T-helper 9 cell (primary cell): Measurements from ENCODE around the gene COL15A1.

Experiments used
- DNase-seq: peaks from one replicate; pipeline ENCODE4 v3.0.0-alpha.2; 2020

COL15A1 gene

DNA sequence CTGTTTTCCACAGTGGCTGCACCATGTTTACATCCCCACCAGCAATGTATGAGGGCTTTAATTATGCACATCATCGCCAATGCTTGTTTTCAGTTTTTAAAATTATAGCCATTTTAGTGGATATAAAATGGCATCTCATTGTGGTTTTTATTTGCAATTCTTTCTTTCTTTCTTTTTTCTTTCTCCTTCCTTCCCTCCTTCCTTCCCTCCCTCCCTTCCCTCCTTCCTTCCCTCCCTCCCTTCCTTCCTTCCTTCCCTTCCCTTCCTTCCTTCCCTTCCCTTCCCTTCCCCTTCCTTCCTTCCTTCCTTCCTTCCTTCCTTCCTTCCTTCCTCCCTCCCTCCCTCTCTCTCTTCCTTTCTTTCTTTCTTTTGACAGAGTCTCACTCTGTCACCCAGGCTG, 6.6 kb downstream of the COL15A1 start:
- no peak for DNase-seq

- DNase-seq, result no peak
These were observed 8.3 kb downstream of the COL15A1 start for GRCh38 chr9:98951967-98952366.

GRCh38 chr9:98953581-98954243, 10.0 kb downstream of the COL15A1 start:
- no peak for DNase-seq

DNA sequence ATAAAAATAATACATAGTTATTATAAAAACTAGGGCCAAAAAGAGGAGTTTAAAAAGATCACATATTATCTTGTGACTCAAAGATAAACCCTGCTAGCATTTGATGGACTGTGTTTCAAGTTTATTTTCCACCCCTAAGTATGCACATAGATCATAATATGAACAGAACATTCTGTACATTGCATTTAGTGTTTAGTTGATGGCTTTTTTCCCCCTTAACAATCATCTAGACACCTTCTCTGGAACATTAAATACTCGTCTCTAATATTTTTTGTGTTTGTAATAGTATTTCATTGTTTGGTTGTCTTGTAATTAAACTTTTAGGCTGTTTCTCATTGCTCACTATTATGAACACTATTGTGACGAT, 10.5 kb downstream of the COL15A1 start:
- no peak for DNase-seq

- DNase-seq, result no peak
These were observed 11.6 kb downstream of the COL15A1 start for GRCh38 chr9:98955259-98955658.

- DNase-seq, result no peak
These were observed 14.1 kb downstream of the COL15A1 start for GRCh38 chr9:98957826-98958225.

- no peak for DNase-seq
These were observed 14.7 kb downstream of the COL15A1 start for GRCh38 chr9:98958271-98958984.

GRCh38 chr9:98960409-98960808, 16.7 kb downstream of the COL15A1 start:
- no peak for DNase-seq

- DNase-seq, result no peak
These were observed 17.9 kb downstream of the COL15A1 start for GRCh38 chr9:98961513-98962180.

- DNase-seq, result no peak
These were observed 18.5 kb downstream of the COL15A1 start for GRCh38 chr9:98962181-98962560.

DNA sequence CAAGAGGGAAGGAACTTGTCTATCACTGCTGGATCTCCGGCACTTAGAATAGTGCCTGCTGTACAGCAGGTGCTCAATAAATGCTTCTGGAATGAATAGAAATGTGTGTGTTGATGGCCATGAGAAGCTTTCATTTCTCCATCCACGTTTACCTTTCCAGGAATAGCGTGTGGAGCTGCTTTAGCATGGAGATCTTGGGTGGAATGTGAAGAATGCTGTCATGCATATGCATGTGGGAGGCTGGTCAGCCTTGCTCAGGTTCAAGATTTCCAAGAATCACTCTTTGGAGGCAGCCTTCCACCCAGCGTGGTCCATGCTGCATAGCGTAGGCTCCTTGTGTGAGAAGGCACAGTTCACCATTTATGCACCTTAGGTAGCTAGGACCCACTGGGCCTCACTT, 19.2 kb downstream of the COL15A1 start:
- DNase-seq, result no peak

- no peak for DNase-seq
These were observed 20.5 kb downstream of the COL15A1 start for GRCh38 chr9:98964201-98964600.

GRCh38 chr9:98964911-98965336, 21.2 kb downstream of the COL15A1 start:
- no peak for DNase-seq

DNA sequence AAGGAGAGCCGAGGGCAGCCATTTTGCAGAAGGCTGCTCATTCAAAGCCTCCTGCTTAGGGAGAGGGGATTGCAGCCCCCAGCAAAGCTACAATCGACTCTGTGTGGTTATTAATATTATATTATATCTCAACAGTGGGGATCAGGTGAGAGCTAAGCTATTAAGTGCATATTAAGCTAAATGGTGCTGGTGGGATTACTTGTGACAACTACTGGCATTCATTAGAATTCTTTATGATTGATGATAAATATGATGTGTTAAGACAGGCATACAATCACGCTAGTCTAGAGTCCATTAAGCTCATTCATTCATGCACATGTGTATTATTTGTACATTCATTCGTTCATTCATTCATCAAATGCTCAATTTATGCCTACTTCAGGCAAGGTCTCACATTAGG, 23.0 kb downstream of the COL15A1 start:
- no peak for DNase-seq

GRCh38 chr9:98967257-98967656, 23.6 kb downstream of the COL15A1 start:
- DNase-seq, result no peak

DNA sequence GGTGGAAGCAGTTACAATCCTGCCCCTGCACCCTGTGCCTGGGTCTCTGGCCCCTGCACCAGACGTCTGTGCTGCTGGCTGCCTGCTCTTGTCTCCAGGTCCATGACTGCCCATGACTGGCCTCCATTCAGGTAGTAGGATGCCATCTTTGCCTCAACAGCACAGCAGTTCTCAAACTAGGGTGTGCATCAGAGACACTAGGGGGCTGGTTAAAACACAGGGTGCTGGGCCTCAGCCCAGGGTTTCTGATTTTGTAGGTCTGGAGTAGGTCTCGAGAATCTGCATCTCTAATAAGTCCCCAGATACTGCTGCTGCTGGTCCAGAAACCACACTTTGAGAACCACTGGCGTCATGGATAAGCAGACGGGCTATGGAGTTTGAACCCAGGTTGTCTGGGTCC, 24.0 kb downstream of the COL15A1 start:
- DNase-seq, result no peak

DNA sequence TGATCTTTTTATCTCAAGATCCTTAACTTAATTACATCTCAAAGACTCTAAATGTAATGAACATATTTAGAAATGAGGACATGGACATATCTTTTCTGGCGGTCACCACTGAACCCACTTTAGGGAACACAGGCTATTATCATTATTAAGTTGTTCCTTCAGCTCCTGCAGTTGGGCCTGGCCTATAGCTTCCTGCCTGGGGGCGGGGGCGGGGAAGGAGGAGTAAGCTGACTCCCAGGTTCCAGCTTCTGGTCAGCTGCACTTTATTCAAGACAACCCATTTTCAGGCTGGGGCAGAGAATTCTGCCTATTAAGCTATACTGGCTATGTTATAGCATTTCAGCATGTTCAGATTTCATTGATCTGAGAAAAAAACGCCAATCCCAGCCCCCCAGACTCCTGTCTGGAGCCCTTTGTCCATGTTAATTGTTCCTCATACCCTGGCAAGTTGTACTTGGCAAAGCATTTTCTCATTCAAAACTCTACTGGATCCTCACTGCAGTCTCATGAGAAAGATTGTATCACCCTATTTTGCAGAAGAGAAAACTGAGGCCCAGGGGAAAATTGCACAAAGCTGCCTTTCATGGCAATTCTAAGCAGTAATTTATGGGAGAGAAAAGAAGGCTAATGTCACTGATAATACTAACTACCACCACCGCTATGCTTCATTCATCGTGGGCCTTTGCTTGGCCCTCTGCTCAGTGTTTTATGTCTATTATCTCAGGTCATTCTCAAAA, 25.1 kb downstream of the COL15A1 start:
- DNase-seq, result no peak

DNA sequence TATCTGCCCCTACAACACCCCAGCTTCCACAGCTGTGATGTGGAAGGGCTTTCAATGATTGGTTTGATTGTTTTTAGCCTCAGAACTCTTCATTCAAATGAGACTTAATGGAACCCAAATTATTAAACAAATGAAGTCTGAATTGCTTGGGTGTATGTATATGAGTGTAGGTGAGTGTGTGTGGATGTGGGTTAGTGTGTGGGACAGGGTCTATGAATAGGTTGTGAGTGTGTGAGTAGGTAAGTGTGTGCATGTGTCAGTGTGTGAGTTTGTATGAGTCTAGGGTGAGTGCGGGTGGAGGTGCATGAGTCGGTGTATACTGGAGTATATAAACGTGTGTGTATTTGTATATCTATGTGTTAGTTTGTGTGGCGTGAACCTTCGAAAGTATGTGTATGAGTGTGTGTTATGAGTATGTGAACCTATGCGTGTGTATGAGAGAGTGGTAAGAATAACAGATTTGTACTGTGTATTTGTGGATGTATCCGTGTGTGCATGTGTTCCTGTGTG, 26.9 kb downstream of the COL15A1 start:
- no peak for DNase-seq

DNA sequence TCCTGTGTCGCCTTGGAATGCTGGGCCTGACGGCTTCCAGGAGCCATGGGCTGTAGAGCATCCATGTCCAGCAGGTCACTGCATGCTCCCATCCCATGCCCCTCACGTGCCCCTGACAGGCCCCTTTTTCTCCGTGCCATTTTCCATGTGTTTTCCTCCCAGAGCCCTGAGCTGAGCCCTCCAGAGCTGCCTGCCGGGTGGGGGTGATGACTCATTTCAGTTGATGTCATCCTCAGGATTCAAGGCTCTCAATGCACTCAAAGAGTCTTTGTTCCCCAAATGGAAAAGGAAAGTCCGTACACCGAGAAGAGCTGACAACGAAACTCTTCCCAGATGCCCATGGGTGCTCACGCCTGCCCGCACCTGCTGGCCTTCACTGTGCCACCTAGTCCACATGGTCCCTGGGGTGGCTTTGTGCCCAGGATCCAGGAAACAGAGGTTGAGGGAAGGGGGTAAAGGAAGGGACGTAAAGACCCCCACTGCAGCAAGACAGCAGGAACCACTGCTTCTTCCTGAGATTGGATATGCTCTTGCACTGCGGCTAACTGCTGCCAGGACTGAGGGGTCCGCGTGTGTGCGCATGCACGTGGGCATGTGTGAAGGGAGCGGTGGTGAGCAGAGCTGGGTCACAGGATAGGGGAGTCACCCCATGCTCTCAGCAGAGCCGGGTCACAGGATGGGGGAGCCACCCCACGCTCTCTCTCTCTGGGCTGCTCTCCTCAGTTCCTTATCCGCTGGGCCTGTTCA, 27.6 kb downstream of the COL15A1 start:
- DNase-seq, result no peak

DNA sequence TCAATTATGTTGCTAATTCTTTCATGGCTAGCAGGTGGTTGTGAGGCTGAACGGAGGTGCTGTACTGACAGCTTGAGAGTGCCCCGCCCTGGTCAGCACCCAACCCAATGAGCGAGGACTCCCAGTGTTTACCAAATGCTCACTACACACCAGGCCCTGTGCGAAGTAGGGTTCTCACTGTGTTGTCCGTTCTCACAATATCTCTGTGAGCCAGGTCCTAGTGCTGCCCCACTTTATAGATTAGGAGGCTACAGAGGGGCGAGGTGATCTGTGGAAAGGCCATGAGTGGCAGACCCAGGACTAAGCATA, 28.2 kb downstream of the COL15A1 start:
- DNase-seq, result no peak

GRCh38 chr9:98972716-98973115, 29.0 kb downstream of the COL15A1 start:
- no peak for DNase-seq

GRCh38 chr9:98973171-98973570, 29.5 kb downstream of the COL15A1 start:
- DNase-seq, result no peak

- DNase-seq, result no peak
These were observed 29.9 kb downstream of the COL15A1 start for GRCh38 chr9:98973576-98973975.
